Kidney (tissue), 14 donors: ENCODE measurements around the gene NPFFR1. TPM values are rescaled to one million over a fixed set of nuclear protein-coding genes. Genes with fewer than 3 reads are reported as not detected.

Source experiments
- DNase-seq, 5 donors: peaks; one replicate each; pipeline ENCODE4 v3.0.0-alpha.2; 2013 to 2020
- FAIRE-seq: peaks from 2 replicates; lab custom pipeline; 2012; peaks lifted over from hg19 to GRCh38; lab: Jason Lieb, UNC
- H3K27ac ChIP-seq, 2 donors: one replicate each; pipeline ENCODE4 v1.7.0; 2013; ENCODE audit warnings: low read depth in 2 of 2, low read length in 2 of 2, inconsistent platforms in 1 of 2
- H3K27me3 ChIP-seq: one replicate; pipeline ENCODE4 v1.7.1; 2013; ENCODE audit warnings: low read length, inconsistent platforms; ENCODE audit not compliant: control insufficient read depth, insufficient read depth
- H3K36me3 ChIP-seq, 3 donors: one replicate each; pipeline versions ENCODE4 v1.7.0 to v1.7.1; 2013; ENCODE audit warnings: low read length in 3 of 3, control low read depth in 1 of 3, inconsistent platforms in 1 of 3; ENCODE audit not compliant: insufficient read depth in 3 of 3, control insufficient read depth in 2 of 3
- H3K4me1 ChIP-seq, 3 donors: one replicate each; pipeline versions ENCODE4 v1.7.0 to v1.7.1; 2013; ENCODE audit warnings: low read length in 3 of 3, inconsistent platforms in 1 of 3, low read depth in 1 of 3; ENCODE audit not compliant: control insufficient read depth in 2 of 3, insufficient read depth in 2 of 3
- H3K4me3 ChIP-seq, 3 donors: one replicate each; pipeline versions ENCODE4 v1.7.0 to v1.8.1; 2013; ENCODE audit warnings: low read length in 3 of 3, control low read depth in 1 of 3, inconsistent platforms in 1 of 3
- H3K9ac ChIP-seq, 3 donors: one replicate each; pipeline versions ENCODE4 v1.7.0 to v1.7.1; 2013; ENCODE audit warnings: low read length in 3 of 3, control low read depth in 1 of 3, inconsistent platforms in 1 of 3
- H3K9me3 ChIP-seq, 3 donors: one replicate each; pipeline versions ENCODE4 v1.7.0 to v1.7.1; 2013; ENCODE audit warnings: low read length in 3 of 3, control low read depth in 1 of 3, inconsistent platforms in 1 of 3; ENCODE audit not compliant: control insufficient read depth in 2 of 3, insufficient read depth in 1 of 3
- intact Hi-C: fragments of 100-400 bp; cut with DNase I; formaldehyde crosslinking; loops from one replicate; pipeline ENCODE4 v1.11.1; 2022
- polyA plus RNA-seq: library from polyadenylated mRNA; stranded (reverse); fragments of 350-450 nt; fragmentation: Illumina TruSeq; extraction: RNeasy Lipid Tissue Mini Kit (QIAGEN cat#74804); gene quantifications from one replicate; pipeline ENCODE4 v1.2.3, GENCODE V29; 2014; ENCODE audit warnings: low read depth, low replicate concordance; ENCODE audit not compliant: insufficient read depth
- total RNA-seq: library from RNA; stranded (reverse); fragmentation: NEBNext Ultra II Directional; extraction: Animal tissue kit (Norgen Biotek cat#: 25700); gene quantifications from one replicate; pipeline ENCODE4 v1.2.1, GENCODE V29; 2021
- TF ChIP-seq, protein P1 (sequence below): IDR thresholded peaks from 3 replicates; pipeline ENCODE4 v1.5.1; 2012; ENCODE audit warnings: mild to moderate bottlenecking, moderate library complexity, borderline replicate concordance; ENCODE audit not compliant: insufficient read depth; ENCODE audit errors: extremely low read depth
- donor health status: control.
- donor health status: control.
- donor health status: control.
- donor health status: control.
- donor health status: control.
- donor health status: DM: yes; HTN: yes; CAD: no.
- donor health status: Normal renal cell carcinoma (clear cell type).

The NPFFR1 gene
- total and polyA plus RNA-seq, 2 donors from 2014 or later = 0.09 TPM; not detected in 1

GRCh38 chr10:70253878-70254765, 29.7 kb downstream of the NPFFR1 start:
- FAIRE-seq (no peak), DNase-seq (no peak)
- TF ChIP-seq, protein P1, sequence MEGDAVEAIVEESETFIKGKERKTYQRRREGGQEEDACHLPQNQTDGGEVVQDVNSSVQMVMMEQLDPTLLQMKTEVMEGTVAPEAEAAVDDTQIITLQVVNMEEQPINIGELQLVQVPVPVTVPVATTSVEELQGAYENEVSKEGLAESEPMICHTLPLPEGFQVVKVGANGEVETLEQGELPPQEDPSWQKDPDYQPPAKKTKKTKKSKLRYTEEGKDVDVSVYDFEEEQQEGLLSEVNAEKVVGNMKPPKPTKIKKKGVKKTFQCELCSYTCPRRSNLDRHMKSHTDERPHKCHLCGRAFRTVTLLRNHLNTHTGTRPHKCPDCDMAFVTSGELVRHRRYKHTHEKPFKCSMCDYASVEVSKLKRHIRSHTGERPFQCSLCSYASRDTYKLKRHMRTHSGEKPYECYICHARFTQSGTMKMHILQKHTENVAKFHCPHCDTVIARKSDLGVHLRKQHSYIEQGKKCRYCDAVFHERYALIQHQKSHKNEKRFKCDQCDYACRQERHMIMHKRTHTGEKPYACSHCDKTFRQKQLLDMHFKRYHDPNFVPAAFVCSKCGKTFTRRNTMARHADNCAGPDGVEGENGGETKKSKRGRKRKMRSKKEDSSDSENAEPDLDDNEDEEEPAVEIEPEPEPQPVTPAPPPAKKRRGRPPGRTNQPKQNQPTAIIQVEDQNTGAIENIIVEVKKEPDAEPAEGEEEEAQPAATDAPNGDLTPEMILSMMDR = no peak
- no peaks in the 10 kb centered on the region for H3K9me3 ChIP-seq
- H3K36me3 ChIP-seq = no peaks in the 10 kb centered on the region
- intact Hi-C loops = no loop called here
- H3K4me1 ChIP-seq = peaks cover 0 to 4% (median 0%) of the 10 kb centered on the region in 3 donors
- no peak overlapping the region for H3K27ac ChIP-seq
- peaks cover 4% of the 10 kb centered on the region for H3K27me3 ChIP-seq
- no peak overlapping the region for H3K4me3 ChIP-seq
- no peak overlapping the region for H3K9ac ChIP-seq

DNA sequence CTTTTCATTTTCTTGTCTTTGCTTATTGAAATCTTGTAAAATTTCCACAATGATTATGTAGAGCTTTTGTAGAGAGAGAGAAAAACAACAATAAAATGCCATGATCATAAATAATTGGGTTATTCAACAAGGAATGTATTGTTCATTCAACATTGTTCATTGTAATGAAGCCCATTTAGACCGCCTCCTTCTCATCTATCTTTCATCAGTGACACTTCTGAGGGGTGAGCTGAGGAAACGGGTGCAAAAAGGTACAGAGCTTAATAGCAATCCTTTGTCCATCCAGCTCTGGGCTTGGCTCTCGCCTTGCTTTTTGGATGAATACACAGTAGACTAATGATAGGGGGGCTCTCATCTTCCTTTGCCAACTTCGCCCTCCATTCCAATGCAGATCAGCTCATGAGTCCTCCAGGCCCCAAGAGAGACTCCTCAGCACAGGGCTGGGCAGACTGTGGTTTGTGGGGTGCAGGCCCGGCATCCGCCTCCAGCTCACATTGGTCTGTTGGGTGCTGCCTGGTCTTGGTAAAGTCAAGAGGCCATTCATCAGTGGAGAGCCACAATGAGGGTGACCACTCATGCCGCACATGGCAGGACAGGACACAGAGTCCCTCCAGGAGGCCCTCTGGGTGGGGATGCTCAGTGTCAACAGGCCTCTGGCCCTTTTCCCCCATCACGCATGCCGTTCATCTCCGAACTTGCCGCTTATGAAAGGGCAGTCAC, 32.7 kb downstream of the NPFFR1 start:
- Histone ChIP-seq H3K9ac (no peak overlapping the region), H3K4me3 (no peak overlapping the region), H3K27ac (no peak overlapping the region), H3K9me3 (no peaks in the 10 kb centered on the region), H3K4me1 (peaks cover 0 to 4% (median 0%) of the 10 kb centered on the region in 3 donors), H3K36me3 (no peaks in the 10 kb centered on the region), H3K27me3 (no peaks in the 10 kb centered on the region)
- DNase-seq (no peak), FAIRE-seq (no peak)
- intact Hi-C loops = no loop called here
- TF ChIP-seq, protein P1 = no peak

- H3K4me1 ChIP-seq = no peaks in the 10 kb centered on the region
- H3K36me3 ChIP-seq = no peaks in the 10 kb centered on the region
- H3K27ac ChIP-seq = no peak overlapping the region
- H3K4me3 ChIP-seq = no peak overlapping the region
- no peaks in the 10 kb centered on the region for H3K9me3 ChIP-seq
- TF ChIP-seq, protein P1 = no peak
- H3K9ac ChIP-seq = no peak overlapping the region
- intact Hi-C loops = no loop called here
- no peak for FAIRE-seq
- peak in 1 of 5 donors; percentile 19 for DNase-seq
- no peaks in the 10 kb centered on the region for H3K27me3 ChIP-seq
Measured at GRCh38 chr10:70247360-70247759, 36.4 kb downstream of the NPFFR1 start.
